Measurements from ENCODE around the gene IFNLR1.

IFNLR1 gene

DNA sequence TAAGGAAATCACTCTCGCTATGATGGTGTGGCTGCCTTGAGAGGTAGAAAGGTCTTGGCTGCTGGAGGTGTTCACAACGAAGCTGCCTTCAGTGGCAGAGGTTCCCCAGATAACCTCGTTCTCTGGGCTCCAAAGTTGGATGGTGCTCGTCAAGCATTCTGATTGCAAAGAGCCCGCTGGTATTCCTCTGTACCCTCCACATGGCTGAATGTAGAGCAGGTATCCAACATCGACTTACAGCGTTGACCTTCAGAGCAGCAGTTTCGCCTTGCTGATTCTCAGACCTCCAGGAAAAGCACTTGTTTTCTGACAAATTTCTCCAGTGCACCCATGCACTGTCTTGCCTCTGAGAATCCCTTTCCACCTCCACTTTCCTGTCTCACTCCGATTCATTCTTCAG, 39.9 kb downstream of the IFNLR1 start:
- DNase-seq (ENCODE audit: low read depth), result no peak

DNA sequence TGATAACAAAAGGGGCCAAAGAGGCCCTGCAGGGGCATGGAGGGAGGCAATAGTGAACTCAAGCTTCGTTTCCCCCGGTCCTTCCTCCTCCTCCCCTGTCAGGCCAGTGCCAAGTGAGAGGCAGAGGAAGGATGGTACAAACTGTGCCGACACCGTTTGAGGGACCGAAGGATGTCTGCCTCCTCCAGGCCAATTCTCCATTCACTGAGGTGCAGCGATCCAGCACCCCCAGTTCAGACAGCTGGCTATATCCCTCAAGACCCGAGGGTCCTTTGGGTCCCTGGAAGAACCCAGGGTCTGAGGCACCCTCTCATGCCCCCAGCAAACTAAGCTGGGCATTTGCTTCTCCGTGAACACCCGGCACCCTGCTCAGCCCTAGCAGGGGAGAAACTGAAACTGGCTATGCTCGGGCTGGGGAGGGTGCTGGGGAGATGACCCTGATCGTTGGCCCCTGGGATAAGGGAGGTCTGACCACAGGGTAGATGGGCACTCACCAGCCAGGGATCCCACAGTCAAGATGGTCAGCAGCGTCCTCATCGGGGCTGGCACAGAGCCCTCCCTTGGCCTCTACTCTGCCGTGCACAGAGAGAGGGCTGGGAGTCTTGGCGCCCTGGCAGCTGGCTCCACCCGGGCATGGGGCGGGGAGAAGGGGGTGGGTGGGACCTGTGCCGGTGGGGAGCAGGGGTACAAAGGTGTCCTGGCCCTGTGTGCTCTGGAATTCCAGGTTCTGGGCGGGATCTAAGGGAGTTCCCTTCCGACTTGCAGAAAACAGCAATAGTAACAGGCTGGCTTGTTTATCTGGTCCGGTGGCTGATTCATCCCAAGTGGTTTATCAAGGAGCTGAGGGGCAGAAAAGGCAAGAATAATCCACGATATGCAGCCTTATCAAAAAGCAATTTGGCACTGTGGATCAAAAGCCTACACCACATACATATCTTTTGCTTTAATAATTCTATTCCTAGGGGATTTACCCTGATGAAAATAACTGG, 44.2 kb downstream of the IFNLR1 start, which contains the start of gene IL22RA1:
Gene IL22RA1 (minus strand): TSS at position 595 of the 989 bp plus-strand sequence. CDS start 58 bp downstream, at position 537.
- no peak for DNase-seq (ENCODE audit: low read depth)

DNA sequence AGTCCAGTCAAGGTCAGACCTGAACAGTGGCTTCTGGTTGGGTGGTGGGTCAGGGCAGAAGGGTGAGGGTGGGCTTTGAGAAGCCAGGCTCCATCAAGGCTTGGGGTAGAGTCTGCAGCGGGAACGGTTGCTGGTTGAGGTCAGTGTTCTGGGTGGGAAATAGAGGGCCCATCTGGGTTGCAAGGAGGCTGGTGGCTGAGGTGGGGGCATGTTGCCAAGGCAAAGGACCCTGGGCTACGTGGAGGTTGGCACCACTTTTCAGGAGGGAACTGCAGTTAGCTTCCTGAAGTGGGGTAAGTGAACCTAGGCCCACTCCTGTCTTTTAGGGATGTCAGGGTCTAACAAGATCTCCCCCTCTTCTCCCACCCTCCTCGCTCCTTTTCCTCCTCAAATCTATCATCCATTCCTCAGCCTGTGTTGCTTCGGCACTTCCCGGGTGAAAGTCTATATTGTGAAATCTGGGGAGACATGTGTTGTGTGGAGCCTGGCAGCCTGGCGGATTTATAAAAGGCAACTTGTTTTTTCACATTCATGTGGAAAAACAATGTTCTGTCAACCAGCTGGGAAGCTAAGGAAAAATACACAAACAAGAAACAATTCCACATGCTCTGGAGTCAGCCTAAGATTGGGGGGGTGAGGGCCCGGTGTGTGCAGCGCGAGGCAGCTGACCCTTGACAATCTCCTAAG, 45.6 kb downstream of the IFNLR1 start:
- no peak for DNase-seq (ENCODE audit: low read depth)

DNA sequence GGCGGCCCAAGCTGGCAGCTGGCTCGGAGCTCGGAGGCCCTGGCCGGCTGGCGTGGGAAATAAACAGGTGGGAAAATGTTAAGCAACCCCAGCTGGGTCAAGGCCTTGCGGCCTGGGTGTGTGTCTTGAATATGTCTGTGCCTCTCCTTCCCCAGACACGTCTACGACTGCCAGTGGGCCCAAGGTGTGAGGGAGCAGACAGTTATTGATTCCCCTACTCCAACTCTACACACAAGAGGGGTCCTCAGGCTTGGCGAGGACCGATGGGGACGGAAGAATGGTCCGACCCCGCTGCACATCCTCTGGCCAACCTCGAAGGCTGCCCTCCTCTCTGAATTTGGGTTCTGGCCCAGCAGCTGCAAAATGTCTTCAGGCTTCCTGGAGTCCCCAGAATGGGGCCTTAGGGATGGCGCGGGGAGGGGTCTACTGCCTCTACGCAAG, 46.3 kb downstream of the IFNLR1 start:
- DNase-seq (ENCODE audit: low read depth), result no peak

DNA sequence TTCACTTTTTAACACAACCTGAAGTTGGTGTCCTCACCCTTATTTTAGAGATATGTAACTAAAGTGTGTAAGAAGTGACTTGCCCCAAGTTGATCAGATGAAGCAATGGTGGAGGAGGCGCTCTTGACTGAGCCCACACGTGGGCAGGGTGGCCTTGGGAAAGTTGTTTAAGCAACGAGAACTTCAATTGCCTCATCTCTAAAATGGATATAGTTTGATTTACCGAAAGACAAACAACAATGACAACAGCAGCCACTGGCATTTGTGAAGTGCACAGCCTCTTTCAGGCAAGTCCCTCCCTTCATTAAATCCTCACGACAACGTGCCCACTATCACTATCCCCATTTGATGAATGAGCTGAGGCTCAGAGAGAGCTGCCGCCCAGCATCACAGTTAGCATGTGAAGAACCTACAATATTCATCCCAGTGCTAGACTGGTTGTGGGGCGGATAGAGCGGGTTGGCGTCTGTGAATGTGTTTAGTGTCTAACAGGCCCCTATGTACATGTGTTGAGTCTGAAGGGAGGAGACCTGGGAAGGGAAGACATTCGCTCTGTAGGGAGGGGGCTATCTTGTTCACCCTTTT, 47.2 kb downstream of the IFNLR1 start:
- DNase-seq (ENCODE audit: low read depth), result no peak

DNA sequence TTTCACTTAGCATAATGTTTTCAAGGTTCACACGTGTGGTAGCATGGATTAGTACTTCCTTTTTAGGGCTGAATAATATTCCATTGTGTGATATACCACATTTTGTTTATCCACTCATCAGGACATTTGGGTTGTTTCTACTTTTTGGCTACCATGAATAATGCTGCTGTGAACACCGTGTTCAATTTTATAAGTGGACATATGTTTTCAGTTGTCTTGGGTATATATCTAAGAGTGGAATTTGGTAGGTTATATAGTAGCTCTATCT, 47.9 kb downstream of the IFNLR1 start:
- DNase-seq (ENCODE audit: low read depth), result no peak

DNA sequence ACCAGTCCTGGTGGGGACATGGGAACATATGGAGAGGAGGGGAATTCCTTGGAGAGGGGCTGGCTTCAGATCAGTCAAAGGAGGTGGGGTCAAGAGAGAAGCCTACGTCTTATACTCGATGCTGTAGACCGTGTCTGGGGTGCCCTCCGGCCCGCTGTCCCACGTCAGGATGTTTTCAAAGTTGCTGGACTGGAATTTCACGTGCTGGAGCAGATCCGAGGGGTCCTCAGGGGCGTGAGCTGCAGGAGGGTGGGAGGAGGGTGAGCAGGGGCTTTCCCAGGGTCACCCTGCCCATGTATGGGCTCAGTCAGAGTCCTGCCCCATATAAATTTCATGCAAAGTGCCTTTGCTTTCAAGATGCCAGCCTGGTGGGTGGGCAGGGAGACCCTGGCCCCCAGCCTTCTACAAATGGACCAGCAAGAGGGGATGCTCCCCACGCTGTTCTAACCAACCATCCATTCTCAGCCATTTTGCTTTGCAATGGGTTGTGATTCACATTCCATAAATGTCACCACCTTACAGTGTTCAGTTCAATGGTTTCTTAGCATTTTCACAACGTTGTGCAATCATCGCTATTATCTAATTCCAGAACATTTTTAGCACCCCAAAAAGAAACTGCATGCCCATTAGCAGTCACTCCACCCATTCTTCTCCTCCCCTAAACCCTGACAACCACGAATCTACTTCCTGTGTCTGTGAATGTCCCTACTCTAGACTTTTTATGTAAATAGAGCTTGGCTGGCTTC, 48.4 kb downstream of the IFNLR1 start:
- DNase-seq (ENCODE audit: low read depth), result no peak

DNA sequence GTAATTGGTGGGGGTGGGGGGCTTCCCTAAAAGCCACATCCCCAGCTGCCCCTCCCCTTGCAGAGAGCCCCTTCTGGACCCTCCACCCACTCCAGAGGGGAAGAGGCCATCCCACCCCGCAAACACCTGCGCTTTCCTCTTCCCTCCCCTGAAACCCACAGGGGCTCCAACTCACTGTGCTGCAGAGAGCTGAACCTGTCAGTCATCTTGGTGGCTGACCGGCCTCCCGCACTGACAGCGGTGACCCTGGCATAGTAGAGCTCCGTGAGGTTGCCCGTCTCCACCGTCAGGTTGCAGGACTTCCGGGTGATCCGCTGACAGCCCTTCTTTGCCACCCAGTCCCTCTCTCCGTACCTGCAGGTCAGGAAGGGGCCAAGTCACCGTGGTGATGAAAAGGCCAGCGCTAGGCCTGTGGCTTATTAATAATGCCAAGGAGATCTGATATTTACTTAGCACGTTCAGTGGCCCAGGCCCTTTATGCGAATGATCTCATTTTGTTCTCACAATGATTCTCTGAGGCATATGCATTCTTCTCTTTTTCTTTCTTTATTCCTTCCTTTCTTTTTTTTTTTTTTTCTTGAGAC, 50.0 kb downstream of the IFNLR1 start:
- no peak for DNase-seq (ENCODE audit: low read depth)

DNA sequence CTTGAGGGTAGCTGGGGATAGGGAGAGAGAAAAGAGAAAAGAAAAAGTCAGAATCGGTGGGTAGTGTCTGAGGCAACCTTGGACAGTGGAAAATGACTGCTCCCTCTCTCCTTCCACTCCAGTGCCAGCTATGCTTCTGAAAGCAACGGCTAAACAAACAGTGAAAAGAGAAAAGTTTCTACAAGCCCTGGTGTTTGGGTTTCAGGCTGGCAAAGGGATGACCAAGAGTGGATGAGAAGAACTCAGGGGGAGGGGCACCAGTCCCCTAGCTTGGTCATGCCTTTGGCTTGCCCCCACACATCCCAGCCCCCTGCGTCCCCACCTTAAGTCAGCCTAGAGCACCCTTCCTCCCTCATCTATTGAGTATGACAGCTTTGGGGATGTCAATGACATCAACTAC, 52.7 kb downstream of the IFNLR1 start:
- no peak for DNase-seq (ENCODE audit: low read depth)

DNA sequence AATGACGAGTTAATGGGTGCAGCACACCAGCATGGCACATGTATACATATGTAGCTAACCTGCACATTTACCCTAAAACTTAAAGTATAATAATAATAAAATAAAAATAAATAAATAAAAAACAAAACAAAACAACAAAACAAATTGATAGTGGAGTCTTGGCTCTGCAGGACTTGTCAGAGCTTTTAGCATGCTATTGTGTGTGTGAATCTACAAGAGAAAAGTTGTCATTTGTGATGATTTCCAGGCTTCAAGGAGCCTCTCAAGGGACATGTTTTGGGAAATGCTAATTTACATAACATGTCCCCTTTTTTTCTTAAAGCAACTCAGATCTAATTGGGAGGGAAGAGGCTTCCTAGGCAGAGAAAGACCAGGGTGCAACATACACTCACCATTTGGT, 53.3 kb downstream of the IFNLR1 start:
- DNase-seq (ENCODE audit: low read depth), result no peak

DNA sequence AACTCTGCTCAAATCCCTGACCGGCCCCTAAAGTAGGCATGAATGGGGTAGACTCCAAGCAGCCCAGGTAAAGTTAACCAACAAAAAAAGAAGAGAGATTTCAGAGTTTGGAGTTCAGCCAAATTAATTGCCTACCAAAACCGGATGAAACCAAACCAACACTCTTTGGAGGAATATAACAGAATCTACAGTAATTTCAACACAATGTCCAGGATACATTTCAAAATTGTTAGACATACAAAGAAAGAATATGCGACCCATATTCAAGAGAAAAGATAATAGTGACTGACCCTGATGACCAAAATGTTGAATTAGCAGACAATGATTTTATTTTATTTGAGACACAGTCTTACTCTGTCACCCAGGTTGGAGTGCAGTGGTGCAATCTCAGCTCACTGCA, 56.7 kb downstream of the IFNLR1 start:
- DNase-seq (ENCODE audit: low read depth), result no peak

DNA sequence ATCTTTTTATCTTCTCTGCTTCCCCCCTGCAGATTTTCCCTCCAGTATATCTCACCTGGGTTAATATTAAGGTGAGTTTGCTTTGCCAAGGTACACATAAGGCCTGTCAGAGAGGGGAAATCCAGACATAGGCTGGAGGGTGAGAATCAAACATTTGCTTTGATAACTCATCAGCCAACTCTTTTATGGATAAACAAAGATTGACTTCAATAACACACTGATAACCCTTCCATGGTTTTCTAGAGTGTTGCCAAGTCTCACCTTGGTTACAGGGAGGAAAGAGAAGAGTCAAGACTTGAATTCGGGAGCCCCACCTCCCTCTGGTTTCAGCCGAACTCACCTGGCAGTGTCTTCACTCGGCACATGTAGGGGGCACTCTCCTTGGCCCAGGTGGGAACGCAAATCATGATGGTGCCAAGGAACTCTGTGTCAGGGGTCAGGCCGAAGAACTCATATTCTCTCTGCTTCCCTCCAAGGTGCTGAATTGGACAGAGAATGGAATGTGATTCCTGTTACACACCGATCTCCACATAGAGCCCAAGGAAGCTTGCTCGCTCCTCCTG, 59.2 kb downstream of the IFNLR1 start:
- no peak for DNase-seq (ENCODE audit: low read depth)

DNA sequence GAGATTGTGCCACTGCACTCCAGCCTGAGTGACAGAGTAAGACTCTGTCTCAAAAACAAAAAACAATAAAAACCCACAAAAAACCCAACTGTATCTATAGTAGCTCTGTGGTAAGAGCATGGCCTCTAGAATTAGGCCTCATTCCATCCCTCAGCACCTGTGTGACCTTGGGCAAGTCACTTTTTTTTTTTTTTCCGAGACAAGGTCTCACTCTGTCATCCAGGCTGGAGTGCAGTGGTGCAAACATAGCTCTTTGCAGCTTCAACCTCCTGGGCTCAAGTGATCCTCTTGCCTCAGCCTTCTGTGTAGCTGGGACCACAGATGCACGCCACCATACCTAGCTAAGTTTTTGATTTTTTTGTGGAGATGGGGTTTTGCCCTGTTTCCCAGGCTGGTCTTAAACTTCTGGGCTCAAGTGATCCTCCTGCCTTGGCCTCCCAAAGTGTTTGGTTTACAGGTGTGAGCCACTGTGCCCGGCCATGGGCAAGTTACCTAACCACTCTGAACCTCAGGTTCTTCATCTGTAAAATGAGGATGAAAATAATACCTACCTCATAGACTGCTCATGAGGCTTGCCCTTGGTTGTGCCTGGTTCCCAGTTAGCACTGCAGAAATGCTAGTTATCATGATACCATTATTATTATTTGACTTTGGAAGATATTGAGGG, 59.8 kb downstream of the IFNLR1 start:
- DNase-seq (ENCODE audit: low read depth), result no peak

DNA sequence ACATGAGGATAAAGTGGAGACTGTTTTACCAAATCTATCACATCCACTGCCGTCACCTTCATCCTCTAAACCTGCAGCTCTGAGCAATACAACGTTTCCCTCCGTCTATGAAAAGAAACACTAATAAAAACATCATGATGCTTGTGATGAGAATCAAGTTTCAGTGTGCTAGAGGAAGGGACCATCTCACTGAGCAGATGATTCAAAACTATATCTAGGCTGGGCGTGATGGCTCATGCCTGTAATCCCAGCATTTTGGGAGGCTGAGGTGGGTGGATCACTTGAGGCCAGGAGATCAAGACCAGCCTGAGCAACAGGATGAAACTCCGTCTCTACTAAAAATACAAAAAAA, 60.4 kb downstream of the IFNLR1 start:
- no peak for DNase-seq (ENCODE audit: low read depth)

DNA sequence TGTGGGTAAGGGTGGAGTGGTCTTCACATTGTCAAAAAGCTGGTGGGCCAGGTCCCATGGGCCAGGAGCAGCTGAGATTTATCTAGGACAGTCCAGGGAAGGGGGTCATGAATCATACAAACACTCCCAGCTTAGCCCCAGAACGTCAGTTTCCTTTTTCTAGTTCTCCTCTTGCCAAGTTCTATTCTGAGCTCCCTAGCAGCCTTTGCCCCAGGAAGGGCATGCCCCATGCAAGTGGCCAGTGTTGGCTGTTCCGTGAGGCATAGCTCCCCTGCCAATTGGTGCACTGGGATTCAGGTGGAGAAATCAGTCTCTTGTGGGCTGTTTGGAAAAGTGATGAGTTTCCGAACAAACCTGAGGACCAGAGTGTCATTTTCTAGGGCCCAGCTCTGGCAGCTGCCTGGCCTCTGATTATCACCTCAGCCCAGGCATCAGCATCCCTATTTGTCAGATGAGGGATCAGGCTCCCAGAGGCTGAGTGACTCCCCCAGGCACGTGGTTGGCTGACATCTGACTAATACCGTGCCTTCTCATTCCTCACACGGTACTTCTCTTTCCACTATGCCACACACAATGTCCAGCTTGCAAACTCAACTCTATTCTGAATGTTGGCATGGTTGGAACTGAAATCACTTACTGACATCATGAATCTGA, 60.9 kb downstream of the IFNLR1 start:
- DNase-seq (ENCODE audit: low read depth), result no peak

DNA sequence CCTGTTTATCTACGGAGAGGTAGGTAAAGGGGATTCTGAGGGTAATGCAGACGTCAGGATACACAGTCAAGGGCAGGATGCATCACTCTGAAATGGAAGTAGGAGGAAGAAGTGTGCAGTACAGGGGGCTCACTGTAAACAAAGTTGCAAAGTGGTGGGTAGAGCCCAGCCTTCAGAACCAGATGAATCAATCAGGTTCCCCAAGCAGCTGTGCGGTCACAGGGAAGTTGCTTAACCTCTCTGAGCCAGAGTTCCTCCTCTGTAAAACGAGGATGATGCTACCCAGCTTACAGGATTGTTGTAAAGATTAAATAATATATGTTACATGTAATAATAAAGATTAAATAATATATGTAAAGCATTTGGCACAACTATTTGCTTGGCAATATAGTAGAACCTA, 61.6 kb downstream of the IFNLR1 start:
- no peak for DNase-seq (ENCODE audit: low read depth)

DNA sequence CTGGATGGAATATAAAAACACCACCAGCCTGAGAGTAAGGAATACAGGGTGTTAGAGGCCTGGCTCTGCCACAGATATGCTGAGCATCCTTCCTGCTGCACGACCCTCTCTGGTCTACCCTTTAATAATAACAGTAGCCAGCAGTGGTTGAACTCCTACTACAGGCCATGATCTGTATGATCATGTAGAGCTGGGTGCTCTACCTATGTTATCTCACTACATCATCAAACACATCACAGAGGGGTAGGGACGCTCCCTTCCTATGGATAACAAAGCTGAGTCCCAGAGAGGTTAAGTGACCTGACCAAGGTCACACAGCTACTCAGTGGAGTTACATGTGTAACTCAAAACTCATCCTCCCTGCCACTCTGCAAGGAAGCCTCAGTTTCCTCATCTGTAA, 62.1 kb downstream of the IFNLR1 start:
- no peak for DNase-seq (ENCODE audit: low read depth)

DNA sequence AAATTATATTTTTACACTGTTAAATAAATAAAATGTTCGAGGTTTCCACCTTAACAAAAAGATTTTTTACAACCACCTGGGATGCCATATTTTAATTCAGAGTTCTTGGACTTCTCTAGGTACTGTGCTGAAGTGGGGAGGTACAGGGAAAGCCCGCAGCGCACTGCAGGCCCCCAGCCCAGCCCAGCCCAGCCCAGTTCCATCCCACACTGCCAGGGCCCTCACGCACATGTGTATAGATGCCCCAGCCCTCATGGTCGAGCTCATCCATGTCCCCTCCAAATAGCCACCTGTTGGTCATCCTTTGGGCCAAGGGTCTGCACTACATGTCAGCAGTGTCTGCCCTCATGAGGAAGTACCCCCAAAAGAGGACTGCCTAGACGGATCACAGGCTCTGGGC, 63.5 kb downstream of the IFNLR1 start:
- DNase-seq (ENCODE audit: low read depth), result no peak

DNA sequence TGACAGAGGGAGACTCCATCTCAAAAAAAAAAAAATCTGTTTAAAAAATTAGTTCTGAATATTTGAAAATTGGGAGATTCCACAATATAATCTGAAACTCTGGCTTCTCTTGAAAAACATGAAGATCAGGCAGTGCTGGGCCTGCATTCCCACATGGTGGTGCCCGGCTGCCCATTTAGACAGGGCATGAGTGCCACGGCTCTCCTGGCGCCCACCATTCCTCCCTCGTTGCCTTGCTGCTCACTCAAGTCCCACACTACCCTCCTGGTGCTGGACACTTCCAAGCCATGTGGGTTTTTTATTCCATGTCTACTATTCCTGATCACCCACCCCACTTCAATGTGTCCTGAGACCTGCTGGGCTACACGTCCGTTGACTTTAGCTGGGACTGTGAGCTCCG, 64.3 kb downstream of the IFNLR1 start:
- no peak for DNase-seq (ENCODE audit: low read depth)

DNA sequence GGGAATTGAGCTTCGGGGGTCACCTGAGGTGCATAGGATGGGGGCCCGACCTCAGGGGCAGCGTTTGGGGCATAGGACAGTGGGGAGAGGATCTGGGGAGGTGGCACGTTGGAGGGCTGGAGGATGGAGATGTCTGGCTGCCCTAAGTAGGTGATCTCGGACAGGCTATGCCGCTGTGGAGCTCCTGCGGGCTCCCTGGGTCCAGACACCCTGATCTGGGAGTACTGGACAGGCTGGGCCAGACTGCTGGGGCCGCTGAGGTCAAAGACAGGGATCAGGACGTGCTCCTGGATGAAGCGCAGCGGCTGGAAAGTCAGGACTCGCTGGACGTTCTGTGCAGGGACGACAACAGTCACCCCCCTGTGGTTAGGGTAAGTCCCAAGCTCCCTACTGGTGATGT, 65.7 kb downstream of the IFNLR1 start:
- DNase-seq (ENCODE audit: low read depth), result no peak

DNA sequence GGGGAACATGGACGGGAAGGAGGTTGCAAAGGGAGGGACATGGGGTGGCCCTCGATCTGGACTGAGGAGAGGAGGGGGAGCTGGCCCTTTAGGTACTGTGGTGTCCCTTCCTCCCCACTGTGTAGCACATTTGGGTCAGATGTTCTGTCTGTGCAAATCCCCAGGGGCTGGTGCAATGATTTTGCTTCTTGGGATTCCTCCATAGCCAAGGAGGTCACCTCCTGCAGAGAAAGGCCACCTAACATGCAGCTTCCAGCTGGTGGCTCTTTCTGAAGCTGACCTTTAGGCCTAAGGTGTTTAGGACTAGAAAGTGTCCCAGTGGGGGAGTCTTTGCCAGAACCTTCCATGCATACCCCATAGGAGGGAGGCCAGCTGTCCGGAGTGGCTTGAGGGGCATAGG, 66.1 kb downstream of the IFNLR1 start:
- no peak for DNase-seq (ENCODE audit: low read depth)

Data from CMK (cell line).